Esophagus squamous epithelium (tissue), 4 donors: ENCODE measurements around the gene ILF3.

Experiments used
- POLR2A ChIP-seq, 4 donors: fragments of 450-650 bp; IDR thresholded peaks; one replicate each; pipeline ENCODE4 v1.6.1; 2017; ENCODE audit warnings: antibody characterized with exemption in 4 of 4, mild to moderate bottlenecking in 4 of 4, moderate library complexity in 3 of 4
- TF ChIP-seq, protein P1 (sequence below), 6 experiments: fragments of 450-650 bp in 4 of 6; fragments of 200-600 bp in 2 of 6; sonication (generic) in 2 of 6; IDR thresholded peaks; one replicate each; pipeline ENCODE4 v1.5.1; 2016 to 2019; ENCODE audit warnings: antibody characterized with exemption in 6 of 6, mild to moderate bottlenecking in 4 of 6, moderate library complexity in 4 of 6

DNA sequence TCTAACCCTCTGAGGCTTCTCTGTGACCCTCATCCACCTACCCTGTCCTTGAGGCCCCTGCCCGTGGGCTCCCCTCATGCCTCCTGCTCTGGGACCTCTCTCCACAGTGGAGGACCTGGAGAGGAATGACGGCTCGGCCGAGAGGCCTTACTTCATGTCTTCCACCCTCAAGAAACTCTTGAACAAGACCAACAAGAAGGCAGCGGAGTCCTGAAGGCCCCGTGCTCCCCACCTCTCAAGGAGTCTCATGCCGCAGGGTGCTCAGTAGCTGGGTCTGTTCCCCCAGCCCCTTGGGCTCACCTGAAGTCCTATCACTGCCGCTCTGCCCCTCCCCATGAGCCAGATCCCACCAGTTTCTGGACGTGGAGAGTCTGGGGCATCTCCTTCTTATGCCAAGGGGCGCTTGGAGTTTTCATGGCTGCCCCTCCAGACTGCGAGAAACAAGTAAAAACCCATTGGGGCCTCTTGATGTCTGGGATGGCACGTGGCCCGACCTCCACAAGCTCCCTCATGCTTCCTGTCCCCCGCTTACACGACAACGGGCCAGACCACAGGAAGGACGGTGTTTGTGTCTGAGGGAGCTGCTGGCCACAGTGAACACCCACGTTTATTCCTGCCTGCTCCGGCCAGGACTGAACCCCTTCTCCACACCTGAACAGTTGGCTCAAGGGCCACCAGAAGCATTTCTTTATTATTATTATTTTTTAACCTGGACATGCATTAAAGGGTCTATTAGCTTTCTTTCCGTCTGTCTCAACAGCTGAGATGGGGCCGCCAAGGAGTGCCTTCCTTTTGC, 10.8 kb upstream of the ILF3 start:
- TF ChIP-seq, protein P1, sequence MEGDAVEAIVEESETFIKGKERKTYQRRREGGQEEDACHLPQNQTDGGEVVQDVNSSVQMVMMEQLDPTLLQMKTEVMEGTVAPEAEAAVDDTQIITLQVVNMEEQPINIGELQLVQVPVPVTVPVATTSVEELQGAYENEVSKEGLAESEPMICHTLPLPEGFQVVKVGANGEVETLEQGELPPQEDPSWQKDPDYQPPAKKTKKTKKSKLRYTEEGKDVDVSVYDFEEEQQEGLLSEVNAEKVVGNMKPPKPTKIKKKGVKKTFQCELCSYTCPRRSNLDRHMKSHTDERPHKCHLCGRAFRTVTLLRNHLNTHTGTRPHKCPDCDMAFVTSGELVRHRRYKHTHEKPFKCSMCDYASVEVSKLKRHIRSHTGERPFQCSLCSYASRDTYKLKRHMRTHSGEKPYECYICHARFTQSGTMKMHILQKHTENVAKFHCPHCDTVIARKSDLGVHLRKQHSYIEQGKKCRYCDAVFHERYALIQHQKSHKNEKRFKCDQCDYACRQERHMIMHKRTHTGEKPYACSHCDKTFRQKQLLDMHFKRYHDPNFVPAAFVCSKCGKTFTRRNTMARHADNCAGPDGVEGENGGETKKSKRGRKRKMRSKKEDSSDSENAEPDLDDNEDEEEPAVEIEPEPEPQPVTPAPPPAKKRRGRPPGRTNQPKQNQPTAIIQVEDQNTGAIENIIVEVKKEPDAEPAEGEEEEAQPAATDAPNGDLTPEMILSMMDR (IDR thresholded peaks at IDR 0.05) = no peak
- TF ChIP-seq POLR2A (IDR thresholded peaks at IDR 0.05) = no peak
